Spleen (tissue), 11 donors: ENCODE measurements around the gene TAX1BP3. TPM values are rescaled to one million over a fixed set of nuclear protein-coding genes. Genes with fewer than 3 reads are reported as not detected.

Experiments
- DNase-seq: peaks from one replicate; pipeline ENCODE4 v3.0.0-alpha.2; 2020
- H3K27ac ChIP-seq, 8 donors: fragments of 200-600 bp; sonication (generic) in 7 of 8; 1 replicate in 4 of 8; 2 replicates in 4 of 8; pipeline versions ENCODE4 v1.5.0 to v1.8.0; 2016 to 2021; ENCODE audit warnings: inconsistent platforms in 4 of 8, mild to moderate bottlenecking in 4 of 8, moderate library complexity in 1 of 8
- H3K27me3 ChIP-seq, 7 donors: fragments of 200-600 bp; sonication (generic) in 6 of 7; replicated peaks in 1 of 7; 1 replicate in 4 of 7; 2 replicates in 3 of 7; pipeline versions ENCODE4 v1.5.0 to v1.8.0; 2016 to 2021; ENCODE audit warnings: inconsistent platforms in 3 of 7, mild to moderate bottlenecking in 1 of 7
- H3K36me3 ChIP-seq, 6 donors: fragments of 200-600 bp; sonication (generic) in 5 of 6; 1 replicate in 4 of 6; 2 replicates in 2 of 6; pipeline versions ENCODE4 v1.5.0 to v1.8.0; 2016 to 2021; ENCODE audit warnings: inconsistent platforms in 2 of 6
- H3K4me1 ChIP-seq, 6 donors: fragments of 200-600 bp; sonication (generic) in 5 of 6; 1 replicate in 3 of 6; 2 replicates in 3 of 6; pipeline versions ENCODE4 v1.5.0 to v1.8.0; 2016 to 2021; ENCODE audit warnings: inconsistent platforms in 3 of 6
- H3K4me3 ChIP-seq, 8 donors: fragments of 200-600 bp; sonication (generic) in 7 of 8; 1 replicate in 4 of 8; 2 replicates in 4 of 8; pipeline versions ENCODE4 v1.5.0 to v1.8.0; 2016 to 2021; ENCODE audit warnings: inconsistent platforms in 4 of 8, mild to moderate bottlenecking in 4 of 8, moderate library complexity in 2 of 8
- H3K9me3 ChIP-seq, 8 donors: fragments of 200-600 bp; sonication (generic) in 7 of 8; 1 replicate in 4 of 8; 2 replicates in 4 of 8; pipeline versions ENCODE4 v1.5.0 to v1.8.0; 2016 to 2021; ENCODE audit warnings: inconsistent platforms in 4 of 8
- POLR2A ChIP-seq, 3 donors: fragments of 450-650 bp; IDR thresholded peaks; one replicate each; pipeline ENCODE4 v1.5.1; 2017; ENCODE audit warnings: antibody characterized with exemption in 3 of 3, mild to moderate bottlenecking in 1 of 3
- POLR2AphosphoS5 ChIP-seq, 3 donors: sonication (generic); formaldehyde crosslinking; IDR thresholded peaks; one replicate each; pipeline ENCODE4 v1.5.1; 2017; ENCODE audit warnings: antibody characterized with exemption in 3 of 3
- WGBS, 5 donors: extraction: QIAGEN DNeasy Blood & Tissue Kit in 3 of 5; methylation state at CpG; one replicate each; pipeline versions ENCODE4 v1.1.5 to v1.1.7; 2013 to 2018; 5-methylcytosine and 5-hydroxymethylcytosine counted together
- intact Hi-C: fragments of 100-400 bp; cut with DNase I; formaldehyde crosslinking; loops from one replicate; pipeline ENCODE4 v1.15.0; 2023; ENCODE audit warnings: low total_unique reads
- polyA plus RNA-seq, 3 donors: library from polyadenylated mRNA; stranded (reverse); fragments of 200-250 nt; gene quantifications; one replicate each; pipeline ENCODE4 v1.2.1, GENCODE V29; 2013
- total RNA-seq, 7 donors: library from RNA; depleted of rRNA in 3 of 7; stranded (reverse); fragments of >200 nt in 3 of 7; fragmentation: NEBNext Ultra II Directional in 4 of 7; extraction: Animal tissue kit (Norgen Biotek cat#: 25700) in 4 of 7; gene quantifications; one replicate each; pipeline versions ENCODE4 v1.1.0 to v1.2.1, GENCODE V29; 2016 to 2021
- TF ChIP-seq, protein P1 (sequence below), 11 experiments: fragments of 200-600 bp in 7 of 11; fragments of 450-650 bp in 4 of 11; sonication (generic) in 4 of 11; IDR thresholded peaks in 8 of 11; conservative IDR thresholded peaks in 3 of 11; 1 replicate in 7 of 11; 2 replicates in 4 of 11; pipeline versions ENCODE4 v1.4.0 to v1.8.0; 2016 to 2021; ENCODE audit warnings: antibody characterized with exemption in 11 of 11, inconsistent platforms in 4 of 11, mild to moderate bottlenecking in 1 of 11
- donor health status: healthy with polysubstance abuse.
- donor health status: DM: no; HTN: no; CAD: no; lungs with moderate emphysema.
- donor health status: DM: no; HTN: no; CAD: no.
- donor health status: Bipolar disorder and iron deficiency.
- donor health status: healthy.
- donor health status: DM: no; HTN: no; CAD: no.
- donor health status: DM: yes; HTN: yes; CAD: no.

The TAX1BP3 gene
- total and polyA plus RNA-seq, 10 donors: 32.9 to 65.7 (median 52.6) TPM

DNA sequence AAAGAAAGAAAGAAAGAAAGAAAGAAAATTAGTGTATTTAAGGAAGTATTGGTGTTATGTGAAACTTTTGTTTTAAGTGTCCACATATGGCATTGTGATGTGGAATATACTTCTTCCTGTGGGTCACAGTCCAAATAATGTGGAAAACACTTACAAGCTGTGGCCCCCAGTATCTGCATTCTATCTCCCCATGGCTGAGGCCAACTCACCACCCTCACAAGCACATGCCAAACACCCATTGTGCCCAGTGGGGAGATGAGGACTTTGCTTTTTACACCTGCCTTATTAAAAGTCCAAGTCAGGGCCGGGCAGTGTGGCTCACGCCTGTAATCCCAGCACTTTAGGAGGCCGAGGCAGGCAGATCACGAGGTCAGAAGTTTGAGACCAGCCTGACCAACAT is 31.6 kb upstream of the TAX1BP3 start:
- Histone ChIP-seq H3K4me3 (no peak overlapping the region), H3K27me3 (peaks cover 0 to 25% (median 9%) of the 10 kb centered on the region in 7 donors), H3K4me1 (peaks cover 0 to 56% (median 21%) of the 10 kb centered on the region in 6 donors), H3K9me3 (peaks cover 0 to 13% (median 8%) of the 10 kb centered on the region in 8 donors), H3K27ac (no peak overlapping the region), H3K36me3 (no peaks in the 10 kb centered on the region)
- DNase-seq: no peak
- no peak for TF ChIP-seq POLR2A (IDR thresholded peaks at IDR 0.05)
- 87 to 99% (median 95%) methylated on average over 4 of the region's 4 CpGs for WGBS, 5 donors
- intact Hi-C loops: no loop called here

DNA sequence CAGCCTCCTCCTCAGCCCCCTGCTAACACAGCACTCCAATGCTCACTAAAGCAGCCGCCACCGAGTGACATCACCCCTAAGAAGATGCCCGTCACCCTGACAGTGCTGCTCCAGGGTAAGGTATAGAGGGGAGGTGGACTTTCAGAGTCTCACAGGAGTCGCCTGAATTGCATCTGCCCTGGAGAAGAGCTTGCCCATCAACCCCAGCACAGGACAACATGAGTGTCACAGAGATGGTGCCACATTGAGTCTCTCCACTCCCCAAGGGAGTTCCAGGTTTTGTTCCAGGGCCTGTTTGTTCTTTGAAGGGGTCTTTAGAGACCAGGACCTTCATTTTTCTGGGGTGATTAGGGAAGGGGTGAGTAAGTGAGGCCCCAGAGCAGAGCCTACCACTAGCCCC is 29.8 kb upstream of the TAX1BP3 start:
- Histone ChIP-seq H3K4me3 (no peak overlapping the region), H3K36me3 (no peaks in the 10 kb centered on the region), H3K27me3 (peaks cover 0 to 30% (median 14%) of the 10 kb centered on the region in 7 donors), H3K4me1 (peaks cover 0 to 74% (median 26%) of the 10 kb centered on the region in 6 donors), H3K27ac (no peak overlapping the region), H3K9me3 (peaks cover 0 to 13% (median 8%) of the 10 kb centered on the region in 8 donors)
- TF ChIP-seq POLR2A (IDR thresholded peaks at IDR 0.05) (no peak), POLR2AphosphoS5 (IDR thresholded peaks at IDR 0.05) (no peak)
- TF ChIP-seq, protein P1, sequence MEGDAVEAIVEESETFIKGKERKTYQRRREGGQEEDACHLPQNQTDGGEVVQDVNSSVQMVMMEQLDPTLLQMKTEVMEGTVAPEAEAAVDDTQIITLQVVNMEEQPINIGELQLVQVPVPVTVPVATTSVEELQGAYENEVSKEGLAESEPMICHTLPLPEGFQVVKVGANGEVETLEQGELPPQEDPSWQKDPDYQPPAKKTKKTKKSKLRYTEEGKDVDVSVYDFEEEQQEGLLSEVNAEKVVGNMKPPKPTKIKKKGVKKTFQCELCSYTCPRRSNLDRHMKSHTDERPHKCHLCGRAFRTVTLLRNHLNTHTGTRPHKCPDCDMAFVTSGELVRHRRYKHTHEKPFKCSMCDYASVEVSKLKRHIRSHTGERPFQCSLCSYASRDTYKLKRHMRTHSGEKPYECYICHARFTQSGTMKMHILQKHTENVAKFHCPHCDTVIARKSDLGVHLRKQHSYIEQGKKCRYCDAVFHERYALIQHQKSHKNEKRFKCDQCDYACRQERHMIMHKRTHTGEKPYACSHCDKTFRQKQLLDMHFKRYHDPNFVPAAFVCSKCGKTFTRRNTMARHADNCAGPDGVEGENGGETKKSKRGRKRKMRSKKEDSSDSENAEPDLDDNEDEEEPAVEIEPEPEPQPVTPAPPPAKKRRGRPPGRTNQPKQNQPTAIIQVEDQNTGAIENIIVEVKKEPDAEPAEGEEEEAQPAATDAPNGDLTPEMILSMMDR (IDR thresholded peaks at IDR 0.05 in 8 of 11, conservative IDR thresholded peaks at IDR 0.05 in 3 of 11): no peak
- 82 to 95% (median 90%) methylated on average over 4 of the region's 4 CpGs for WGBS, 5 donors
- no peak for DNase-seq
- intact Hi-C loops: no loop called here

DNA sequence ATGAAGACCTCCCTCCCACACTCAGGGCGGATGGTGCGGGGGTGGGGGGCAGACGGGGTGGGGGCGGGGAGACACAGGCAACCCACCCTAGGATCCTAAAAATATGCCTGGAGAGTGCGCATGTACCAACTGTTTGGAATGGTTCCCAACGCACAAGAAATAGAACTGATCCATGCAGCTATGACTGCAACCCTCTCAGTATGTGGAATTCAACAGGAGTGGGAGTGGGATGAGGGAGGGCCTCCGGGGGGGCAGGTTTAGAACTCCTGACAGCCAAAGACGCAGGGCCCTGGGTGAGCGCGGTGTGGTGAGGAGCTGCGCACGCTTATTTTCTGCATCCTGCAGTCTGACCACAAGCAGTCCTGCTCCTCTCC is 28.7 kb upstream of the TAX1BP3 start:
- DNase-seq: no peak
- peaks cover 0 to 13% (median 8%) of the 10 kb centered on the region in 8 donors for H3K9me3 ChIP-seq
- TF ChIP-seq, protein P1 (IDR thresholded peaks at IDR 0.05 in 8 of 11, conservative IDR thresholded peaks at IDR 0.05 in 3 of 11): no peak
- TF ChIP-seq POLR2A (IDR thresholded peaks at IDR 0.05): no peak
- no peak for TF ChIP-seq POLR2AphosphoS5 (IDR thresholded peaks at IDR 0.05)
- intact Hi-C loops: no loop called here
- peak overlapping the region in 5 of 8 donors; percentile 75 to 92 (median 84) for H3K27ac ChIP-seq
- WGBS, 5 donors: 54 to 67% (median 59%) methylated on average over 11 to 12 of the region's 12 CpGs
- peak overlapping the region in 5 of 8 donors; percentile 56 to 85 (median 75) for H3K4me3 ChIP-seq
- peaks cover 0 to 84% (median 30%) of the 10 kb centered on the region in 6 donors for H3K4me1 ChIP-seq
- H3K36me3 ChIP-seq: no peaks in the 10 kb centered on the region
- H3K27me3 ChIP-seq: peaks cover 0 to 33% (median 14%) of the 10 kb centered on the region in 7 donors

DNA sequence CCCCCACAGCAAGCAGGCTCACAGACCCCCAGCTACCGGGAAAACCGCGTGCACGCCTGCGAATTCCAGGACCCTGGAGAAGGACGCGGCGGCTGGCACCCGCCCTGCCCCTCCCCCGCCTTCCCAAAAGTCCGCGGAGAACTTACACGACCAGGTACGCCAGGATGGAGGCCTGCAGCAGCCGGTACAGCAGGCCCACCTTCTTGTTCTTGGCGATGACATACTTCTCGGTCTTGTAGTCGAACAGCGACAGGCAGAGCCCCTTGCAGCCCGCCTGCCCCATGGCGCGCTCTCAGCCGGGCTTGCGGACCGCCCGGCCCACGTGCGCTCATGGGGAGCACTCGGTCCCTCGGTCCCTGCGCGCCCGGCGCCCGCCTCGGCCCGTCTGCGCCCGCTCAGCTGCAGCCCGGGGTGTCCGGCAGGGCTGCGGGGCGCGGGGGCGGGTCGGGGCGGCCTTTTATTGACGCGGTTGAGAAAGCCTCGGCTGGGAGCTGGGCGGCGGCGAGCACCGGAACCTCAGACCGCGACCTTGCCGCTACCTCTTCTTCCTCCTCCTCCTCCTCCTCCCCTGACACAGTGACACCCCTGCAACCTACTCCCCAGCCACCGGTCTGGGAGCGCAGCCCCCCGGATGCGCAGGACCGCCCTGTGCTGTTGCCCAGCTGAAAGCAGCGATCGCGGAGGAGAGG is 27.5 kb upstream of the TAX1BP3 start, which contains the start of gene P2RX5:
P2RX5 (minus strand) TSS at position 433 of the 689 bp plus-strand sequence; CDS start at position 283, 150 bp downstream.
- Histone ChIP-seq H3K9me3 (peaks cover 0 to 13% (median 8%) of the 10 kb centered on the region in 8 donors), H3K27me3 (peaks cover 0 to 33% (median 14%) of the 10 kb centered on the region in 7 donors), H3K36me3 (peaks cover 0 to 11% (median 2%) of the 10 kb centered on the region in 6 donors), H3K4me3 (peak within 1 kb of the TSS; percentile 53 to 85 (median 71)), H3K4me1 (peaks cover 3 to 86% (median 40%) of the 10 kb centered on the region in 6 donors), H3K27ac (peak within 1 kb of the TSS; percentile 39 to 92 (median 75))
- TF ChIP-seq POLR2A (IDR thresholded peaks at IDR 0.05): no peak
- peak; percentile 78 to 89 (median 83) for TF ChIP-seq POLR2AphosphoS5 (IDR thresholded peaks at IDR 0.05)
- TF ChIP-seq, protein P1 (IDR thresholded peaks at IDR 0.05 in 8 of 11, conservative IDR thresholded peaks at IDR 0.05 in 3 of 11): peak in 2 of 11 experiments; percentile 16 to 18
- intact Hi-C loops: no loop called here
- 0 to 1% (median 0%) methylated on average over 15 to 65 of the region's 65 CpGs for WGBS, 5 donors
- peak; percentile 95 for DNase-seq
